Type B pancreatic cell (in vitro differentiated cells): ENCODE data around the gene LRRC73. TPM values are rescaled to one million over a fixed set of nuclear protein-coding genes. Genes with fewer than 3 reads are reported as not detected.

Experiments
- DNase-seq: peaks from one replicate; pipeline ENCODE4 v3.0.0; 2021; ENCODE audit warnings: mixed read lengths; ENCODE audit not compliant: unreplicated experiment; ENCODE audit errors: extremely low spot score
- H3K27ac Mint-ChIP-seq: 2 replicates; pipeline ENCODE4 v1.8.0; 2021; ENCODE audit warnings: mild to moderate bottlenecking, mixed read lengths
- H3K27me3 Mint-ChIP-seq: 2 replicates; pipeline ENCODE4 v1.8.0; 2021; ENCODE audit warnings: mixed read lengths
- H3K36me3 Mint-ChIP-seq: 2 replicates; pipeline ENCODE4 v1.8.0; 2021; ENCODE audit warnings: mixed read lengths
- H3K4me1 Mint-ChIP-seq: one replicate; pipeline ENCODE4 v1.8.0; 2021; ENCODE audit warnings: mixed read lengths; ENCODE audit not compliant: unreplicated experiment
- H3K4me3 Mint-ChIP-seq: 2 replicates; pipeline ENCODE4 v1.8.0; 2021; ENCODE audit warnings: mild to moderate bottlenecking, mixed read lengths
- H3K9me3 Mint-ChIP-seq: 2 replicates; pipeline ENCODE4 v1.8.0; 2021; ENCODE audit warnings: mixed read lengths
- total RNA-seq: library from RNA; stranded (reverse); gene quantifications from 2 replicates; pipeline ENCODE4 v1.2.1, GENCODE V29; 2021; ENCODE audit warnings: low replicate concordance
- TF ChIP-seq, protein P1 (sequence below): fragments of 200-600 bp; sonication (generic); conservative IDR thresholded peaks from 2 replicates; pipeline ENCODE4 v1.5.0; 2021; ENCODE audit warnings: antibody characterized with exemption, mild to moderate bottlenecking

The LRRC73 gene
- total RNA-seq, 1 donor from 2014 or later, result 2.9 TPM

DNA sequence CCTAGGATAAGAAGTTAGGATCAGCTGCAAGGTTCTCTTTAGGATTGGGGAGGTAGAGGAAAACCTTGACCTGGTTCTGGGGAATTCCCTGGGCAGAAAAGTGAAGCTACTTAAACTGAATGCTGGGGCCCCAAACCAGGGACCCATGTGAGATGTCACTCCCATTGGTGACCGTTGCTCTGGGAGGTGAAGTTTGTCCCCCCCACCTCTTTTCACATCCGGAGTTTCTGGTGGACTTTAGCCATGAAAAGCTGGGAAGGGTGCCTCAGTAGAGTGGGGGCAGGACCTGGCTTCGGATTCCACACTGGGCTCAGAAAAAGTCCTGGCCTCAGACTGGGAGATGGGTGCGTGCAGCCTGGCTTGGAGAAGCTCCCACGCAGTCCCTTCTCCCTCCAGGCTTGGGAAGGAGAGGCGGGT, 19.6 kb downstream of the LRRC73 start:
- no peaks in the 10 kb centered on the region for H3K36me3 Mint-ChIP-seq
- H3K27me3 Mint-ChIP-seq, result no peaks in the 10 kb centered on the region
- no peaks in the 10 kb centered on the region for H3K9me3 Mint-ChIP-seq
- no peak overlapping the region for H3K27ac Mint-ChIP-seq
- H3K4me1 Mint-ChIP-seq, result peaks cover 34% of the 10 kb centered on the region
- TF ChIP-seq, protein P1, sequence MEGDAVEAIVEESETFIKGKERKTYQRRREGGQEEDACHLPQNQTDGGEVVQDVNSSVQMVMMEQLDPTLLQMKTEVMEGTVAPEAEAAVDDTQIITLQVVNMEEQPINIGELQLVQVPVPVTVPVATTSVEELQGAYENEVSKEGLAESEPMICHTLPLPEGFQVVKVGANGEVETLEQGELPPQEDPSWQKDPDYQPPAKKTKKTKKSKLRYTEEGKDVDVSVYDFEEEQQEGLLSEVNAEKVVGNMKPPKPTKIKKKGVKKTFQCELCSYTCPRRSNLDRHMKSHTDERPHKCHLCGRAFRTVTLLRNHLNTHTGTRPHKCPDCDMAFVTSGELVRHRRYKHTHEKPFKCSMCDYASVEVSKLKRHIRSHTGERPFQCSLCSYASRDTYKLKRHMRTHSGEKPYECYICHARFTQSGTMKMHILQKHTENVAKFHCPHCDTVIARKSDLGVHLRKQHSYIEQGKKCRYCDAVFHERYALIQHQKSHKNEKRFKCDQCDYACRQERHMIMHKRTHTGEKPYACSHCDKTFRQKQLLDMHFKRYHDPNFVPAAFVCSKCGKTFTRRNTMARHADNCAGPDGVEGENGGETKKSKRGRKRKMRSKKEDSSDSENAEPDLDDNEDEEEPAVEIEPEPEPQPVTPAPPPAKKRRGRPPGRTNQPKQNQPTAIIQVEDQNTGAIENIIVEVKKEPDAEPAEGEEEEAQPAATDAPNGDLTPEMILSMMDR, result no peak
- no peak for DNase-seq
- H3K4me3 Mint-ChIP-seq, result no peak overlapping the region

DNA sequence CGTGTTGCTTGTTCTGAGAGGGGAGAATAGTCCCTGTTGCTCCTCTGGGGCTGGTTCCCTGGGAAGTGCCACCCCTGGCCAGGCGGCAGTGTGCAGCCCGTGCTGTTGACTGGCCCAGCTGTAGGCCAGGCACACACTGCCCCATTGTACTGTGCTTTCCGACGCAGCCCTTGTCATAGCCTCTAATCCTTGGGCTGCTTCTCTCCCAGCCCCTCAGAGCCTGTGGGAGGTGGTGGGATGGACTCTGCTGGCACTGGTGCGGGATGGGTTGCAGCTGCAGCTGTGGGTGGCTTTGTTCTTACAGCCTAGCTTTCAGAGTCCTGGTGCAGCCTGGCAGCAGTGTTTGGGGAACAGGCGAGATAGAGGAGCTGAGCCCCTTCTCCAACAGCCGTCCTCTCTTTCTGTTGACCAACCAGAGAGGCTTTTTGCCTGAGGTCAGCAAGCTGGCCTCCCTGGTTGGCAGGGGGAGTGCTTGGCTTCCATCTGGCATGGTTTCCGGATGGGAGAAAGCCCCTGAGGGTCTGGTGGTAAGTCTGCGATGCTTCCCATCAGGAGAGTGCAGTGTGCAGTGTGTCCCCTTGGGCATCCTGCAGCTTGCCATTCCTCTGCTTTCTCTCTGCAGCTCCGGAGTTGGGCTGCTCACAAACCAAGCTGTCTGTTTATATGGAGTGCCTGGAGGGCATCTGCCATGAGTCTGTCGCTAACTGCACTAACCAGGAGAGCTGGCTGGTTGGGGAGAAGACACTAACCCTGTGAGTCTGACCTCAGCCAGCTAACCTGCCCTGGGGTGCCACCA, 20.7 kb downstream of the LRRC73 start:
- peaks cover 29% of the 10 kb centered on the region for H3K4me1 Mint-ChIP-seq
- no peaks in the 10 kb centered on the region for H3K36me3 Mint-ChIP-seq
- H3K27me3 Mint-ChIP-seq, result no peaks in the 10 kb centered on the region
- no peak overlapping the region for H3K4me3 Mint-ChIP-seq
- no peaks in the 10 kb centered on the region for H3K9me3 Mint-ChIP-seq
- no peak overlapping the region for H3K27ac Mint-ChIP-seq
- no peak for DNase-seq
- TF ChIP-seq, protein P1, result no peak

DNA sequence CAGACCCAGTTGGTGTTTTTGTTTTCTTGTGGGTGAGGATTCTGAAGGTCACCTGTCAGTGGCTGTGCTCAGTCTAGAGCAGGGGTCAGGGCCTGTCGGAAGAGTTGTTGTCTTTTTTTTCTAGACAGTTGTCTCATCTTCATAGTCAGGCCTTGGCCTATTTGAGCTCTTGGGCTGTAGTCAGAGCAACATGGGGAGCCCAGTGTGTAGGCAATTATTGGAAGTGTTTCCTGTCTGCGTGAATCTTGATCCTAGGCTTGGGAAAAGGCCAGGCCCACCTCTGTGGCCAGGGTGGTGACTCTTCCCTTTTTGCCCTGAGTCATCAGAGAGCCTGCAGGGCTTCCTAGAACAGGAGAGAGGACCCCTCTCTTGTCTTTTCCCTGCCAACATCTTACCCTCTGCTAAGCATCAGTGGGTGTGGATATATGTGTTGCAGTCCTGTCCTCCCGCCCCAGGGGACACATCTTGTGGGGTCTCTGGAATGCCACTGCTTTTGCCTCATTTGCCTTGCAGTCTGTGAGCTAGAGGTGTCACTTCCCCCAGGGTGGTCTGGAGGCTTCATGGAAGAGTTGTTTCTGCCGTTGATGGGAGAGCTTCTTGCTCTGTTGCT, 21.4 kb downstream of the LRRC73 start:
- Mint-ChIP-seq H3K9me3 (no peaks in the 10 kb centered on the region), H3K4me3 (no peak overlapping the region), H3K36me3 (no peaks in the 10 kb centered on the region), H3K27me3 (no peaks in the 10 kb centered on the region), H3K4me1 (peaks cover 24% of the 10 kb centered on the region), H3K27ac (no peak overlapping the region)
- TF ChIP-seq, protein P1, result no peak
- no peak for DNase-seq

DNA sequence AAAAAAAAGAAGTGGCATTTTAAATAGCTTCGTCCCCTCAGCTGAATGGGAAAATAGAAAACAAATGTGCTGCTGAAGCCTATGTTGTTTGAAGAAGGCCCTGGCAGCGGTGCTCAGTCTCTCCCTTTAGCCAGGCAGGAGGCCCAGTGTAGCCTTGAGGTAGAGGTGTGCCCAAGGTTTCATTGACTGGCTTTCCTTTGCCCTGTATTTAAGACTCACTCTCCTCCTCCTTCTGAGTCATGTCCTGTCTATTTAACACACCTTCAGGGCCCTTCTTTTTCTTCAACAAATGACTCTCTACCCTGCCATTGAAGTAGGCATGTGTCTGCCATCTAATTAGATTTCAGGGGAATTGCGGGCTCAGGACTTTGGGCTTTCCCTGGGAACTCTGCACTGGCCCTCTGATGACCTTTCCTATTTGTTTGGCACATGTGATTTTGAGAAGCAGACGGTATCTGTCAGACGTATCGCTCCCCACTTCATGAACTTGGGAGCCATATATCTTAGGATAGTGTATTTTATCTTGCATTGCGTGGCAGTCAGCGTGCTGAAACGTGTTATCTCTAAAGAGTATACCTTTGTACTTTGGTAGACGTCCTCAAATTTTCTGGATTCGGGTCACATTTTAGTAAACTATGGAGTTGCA, 28.4 kb downstream of the LRRC73 start:
- TF ChIP-seq, protein P1, result no peak
- peak overlapping the region; percentile 58 for H3K4me3 Mint-ChIP-seq
- no peaks in the 10 kb centered on the region for H3K27me3 Mint-ChIP-seq
- H3K9me3 Mint-ChIP-seq, result no peaks in the 10 kb centered on the region
- peaks cover 49% of the 10 kb centered on the region for H3K4me1 Mint-ChIP-seq
- peak overlapping the region; percentile 53 for H3K27ac Mint-ChIP-seq
- no peak for DNase-seq
- peaks cover 4% of the 10 kb centered on the region for H3K36me3 Mint-ChIP-seq

DNA sequence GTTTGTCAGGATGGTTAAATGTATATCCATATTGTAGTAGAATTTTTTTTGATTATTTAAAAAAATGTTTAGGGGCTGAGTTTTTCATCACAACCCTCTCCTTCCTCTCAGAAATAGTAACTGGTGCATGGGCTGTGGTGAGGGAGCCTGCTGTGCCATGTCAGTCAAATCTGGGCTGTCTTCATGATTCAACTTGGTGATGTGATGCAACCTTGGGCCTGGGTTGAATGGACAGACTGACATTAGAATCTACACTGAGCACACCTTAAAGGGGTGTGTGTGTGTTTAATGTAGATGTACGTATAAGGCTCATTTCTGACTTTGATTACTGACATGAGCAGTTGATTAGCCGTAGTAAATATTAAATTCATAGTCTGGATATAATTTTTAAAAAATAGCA, 29.1 kb downstream of the LRRC73 start:
- TF ChIP-seq, protein P1, result no peak
- peaks cover 50% of the 10 kb centered on the region for H3K4me1 Mint-ChIP-seq
- no peaks in the 10 kb centered on the region for H3K27me3 Mint-ChIP-seq
- no peak overlapping the region for H3K4me3 Mint-ChIP-seq
- H3K9me3 Mint-ChIP-seq, result no peaks in the 10 kb centered on the region
- peaks cover 4% of the 10 kb centered on the region for H3K36me3 Mint-ChIP-seq
- no peak overlapping the region for H3K27ac Mint-ChIP-seq
- no peak for DNase-seq
